ENCODE measurements around the gene RDH13. TPM values are rescaled to one million over a fixed set of nuclear protein-coding genes. Genes with fewer than 3 reads are reported as not detected.

The RDH13 gene
- total and polyA plus RNA-seq, 12 donors, result 21.4 to 72.0 (median 53.2) TPM

DNA sequence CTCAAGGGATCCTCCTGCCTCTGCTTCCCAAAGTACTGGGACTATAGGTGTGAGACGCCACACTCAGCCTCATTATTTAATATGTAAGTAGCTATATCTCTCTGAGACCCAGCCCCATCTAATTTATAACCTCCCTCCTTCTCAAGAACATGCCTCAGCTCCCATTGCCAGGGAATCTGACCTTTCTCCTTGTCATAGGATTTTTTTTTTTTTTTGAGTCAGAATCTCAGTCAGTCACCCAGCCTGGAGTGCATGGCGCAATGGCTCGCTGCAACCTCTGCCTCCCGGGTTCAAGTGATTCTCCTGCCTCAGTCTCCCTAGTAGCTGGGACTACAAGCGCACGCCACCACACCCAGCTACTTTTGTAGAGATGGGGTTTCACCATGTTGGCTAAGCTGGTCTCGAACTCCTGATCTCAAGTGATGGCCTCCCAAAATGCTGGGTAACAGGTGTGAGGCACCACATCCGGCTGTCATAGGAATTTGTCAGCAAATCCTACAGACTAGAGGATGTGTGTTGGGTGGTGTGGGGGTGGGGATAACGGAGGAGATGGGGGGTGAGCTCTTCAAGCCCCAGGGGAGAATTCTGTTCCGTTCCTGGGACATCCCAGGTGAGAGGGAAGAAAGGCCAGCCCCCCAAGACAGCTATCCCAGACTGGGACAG, 7.6 kb upstream of the RDH13 start:
- 83 to 85% methylated on average over 10 of the region's 10 CpGs for WGBS, 2 donors
- intact Hi-C loops (cut with DNase I), result no loop called here
- ATAC-seq (no peak), DNase-seq (no peak)
- H3K36me3 ChIP-seq, result no peaks in the 10 kb centered on the region
- TF ChIP-seq, protein P1, sequence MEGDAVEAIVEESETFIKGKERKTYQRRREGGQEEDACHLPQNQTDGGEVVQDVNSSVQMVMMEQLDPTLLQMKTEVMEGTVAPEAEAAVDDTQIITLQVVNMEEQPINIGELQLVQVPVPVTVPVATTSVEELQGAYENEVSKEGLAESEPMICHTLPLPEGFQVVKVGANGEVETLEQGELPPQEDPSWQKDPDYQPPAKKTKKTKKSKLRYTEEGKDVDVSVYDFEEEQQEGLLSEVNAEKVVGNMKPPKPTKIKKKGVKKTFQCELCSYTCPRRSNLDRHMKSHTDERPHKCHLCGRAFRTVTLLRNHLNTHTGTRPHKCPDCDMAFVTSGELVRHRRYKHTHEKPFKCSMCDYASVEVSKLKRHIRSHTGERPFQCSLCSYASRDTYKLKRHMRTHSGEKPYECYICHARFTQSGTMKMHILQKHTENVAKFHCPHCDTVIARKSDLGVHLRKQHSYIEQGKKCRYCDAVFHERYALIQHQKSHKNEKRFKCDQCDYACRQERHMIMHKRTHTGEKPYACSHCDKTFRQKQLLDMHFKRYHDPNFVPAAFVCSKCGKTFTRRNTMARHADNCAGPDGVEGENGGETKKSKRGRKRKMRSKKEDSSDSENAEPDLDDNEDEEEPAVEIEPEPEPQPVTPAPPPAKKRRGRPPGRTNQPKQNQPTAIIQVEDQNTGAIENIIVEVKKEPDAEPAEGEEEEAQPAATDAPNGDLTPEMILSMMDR (IDR thresholded peaks at IDR 0.05), result no peak
- peaks cover 0 to 5% (median 0%) of the 10 kb centered on the region in 11 donors for H3K9me3 ChIP-seq
- no peak overlapping the region for H3K27ac ChIP-seq
- peaks cover 4 to 79% (median 42%) of the 10 kb centered on the region in 7 donors for H3K27me3 ChIP-seq
- H3K4me3 ChIP-seq, result no peak overlapping the region
- peaks cover 0 to 10% (median 3%) of the 10 kb centered on the region in 9 donors for H3K4me1 ChIP-seq

DNA sequence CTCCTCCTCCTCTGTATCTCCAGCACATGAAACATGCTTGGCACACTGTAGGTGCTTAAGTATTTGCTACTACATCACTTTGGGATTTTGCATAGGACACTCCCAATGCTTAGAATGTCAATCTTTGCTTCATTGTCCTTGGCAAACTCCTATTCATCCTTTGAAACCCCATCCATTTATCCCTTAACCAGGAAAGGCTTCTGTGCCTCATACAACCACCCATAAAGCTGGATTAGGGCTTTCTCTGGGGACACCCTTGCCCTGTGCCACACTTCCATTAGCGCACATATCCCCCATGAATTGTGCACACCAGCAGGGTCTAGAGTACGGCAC, 6.9 kb upstream of the RDH13 start:
- WGBS, 2 donors, result 96% methylated on average over 2 of the region's 2 CpGs

DNA sequence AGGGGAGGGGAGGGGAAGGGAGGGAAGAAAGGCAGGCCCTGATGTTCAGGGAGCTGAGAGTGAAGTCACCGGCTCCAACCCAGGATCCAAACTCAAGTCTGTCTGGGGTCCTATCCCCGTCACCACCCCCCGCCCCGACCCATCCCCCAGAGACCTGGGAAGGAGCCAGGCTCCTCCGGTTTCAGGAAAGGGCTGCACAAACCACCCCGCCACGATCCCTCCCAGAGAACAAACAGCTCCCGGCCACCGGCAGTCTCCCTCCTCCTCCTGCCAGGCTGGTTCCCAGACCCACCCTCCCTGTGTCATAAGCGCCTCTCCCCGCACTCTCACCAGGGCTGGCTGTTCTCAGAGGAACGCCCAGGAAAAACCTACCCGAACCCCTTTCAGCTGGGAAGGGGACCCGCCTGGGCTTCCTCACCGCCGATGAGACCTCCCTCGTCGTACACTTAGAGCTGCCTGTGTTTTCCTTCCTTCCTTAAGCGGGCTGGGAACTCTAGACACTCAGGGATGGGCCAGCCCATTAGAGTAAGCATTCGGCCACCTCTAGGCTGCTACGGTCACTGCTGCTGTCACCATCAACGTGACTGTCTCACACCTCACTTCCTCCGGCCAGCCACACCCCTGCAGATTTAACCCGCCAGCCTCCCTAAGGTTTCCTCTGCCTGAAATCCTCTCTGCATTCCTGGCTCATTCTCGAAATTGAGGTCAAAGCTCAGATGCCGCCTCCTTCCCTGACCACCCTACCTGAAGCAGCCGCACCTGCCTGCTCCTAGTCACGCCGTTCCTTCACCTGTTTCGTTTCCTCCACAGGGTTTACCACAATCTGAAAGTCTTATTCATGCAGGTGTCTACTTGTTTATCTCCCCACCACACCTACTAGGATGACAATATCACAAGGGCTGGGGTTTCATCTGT, 6.3 kb upstream of the RDH13 start:
- 6 to 8% methylated on average over 26 to 30 of the region's 30 CpGs for WGBS, 2 donors
- Histone ChIP-seq H3K27ac (peak overlapping the region in 4 of 10 donors; percentile 31 to 53 (median 38)), H3K4me3 (peak overlapping the region in 5 of 10 donors; percentile 9 to 39 (median 36)), H3K4me1 (peaks cover 0 to 10% (median 3%) of the 10 kb centered on the region in 9 donors), H3K27me3 (peaks cover 0 to 93% (median 39%) of the 10 kb centered on the region in 7 donors), H3K9me3 (peaks cover 0 to 5% (median 0%) of the 10 kb centered on the region in 11 donors), H3K36me3 (no peaks in the 10 kb centered on the region)
- TF ChIP-seq, protein P1 (IDR thresholded peaks at IDR 0.05), result no peak
- intact Hi-C loops (cut with DNase I), result loop anchor here in 1 of 10 donors (10.0 kb wide), 1 partner anchor 46 kb away; the partner anchor contains the start of gene PPP1R12C
- DNase-seq, result peak in 1 of 2 donors; percentile 44
- ATAC-seq, result peak; percentile 57 to 77 (median 70)

More for the DNA sequence above, 6.9 kb upstream of the RDH13 start:
- TF ChIP-seq, protein P1 (IDR thresholded peaks at IDR 0.05), result no peak
- H3K4me3 ChIP-seq, result peak overlapping the region in 1 of 10 donors; percentile 35
- intact Hi-C loops (cut with DNase I), result loop anchor here in 1 of 10 donors (10.0 kb wide), 1 partner anchor 45 kb away; the partner anchor contains the start of gene PPP1R12C
- H3K9me3 ChIP-seq, result peaks cover 0 to 5% (median 0%) of the 10 kb centered on the region in 11 donors
- peak overlapping the region in 3 of 10 donors; percentile 31 to 53 (median 43) for H3K27ac ChIP-seq
- no peak for DNase-seq
- ATAC-seq, result no peak
- H3K4me1 ChIP-seq, result peaks cover 0 to 10% (median 3%) of the 10 kb centered on the region in 9 donors
- peaks cover 0 to 86% (median 41%) of the 10 kb centered on the region in 7 donors for H3K27me3 ChIP-seq
- no peaks in the 10 kb centered on the region for H3K36me3 ChIP-seq

DNA sequence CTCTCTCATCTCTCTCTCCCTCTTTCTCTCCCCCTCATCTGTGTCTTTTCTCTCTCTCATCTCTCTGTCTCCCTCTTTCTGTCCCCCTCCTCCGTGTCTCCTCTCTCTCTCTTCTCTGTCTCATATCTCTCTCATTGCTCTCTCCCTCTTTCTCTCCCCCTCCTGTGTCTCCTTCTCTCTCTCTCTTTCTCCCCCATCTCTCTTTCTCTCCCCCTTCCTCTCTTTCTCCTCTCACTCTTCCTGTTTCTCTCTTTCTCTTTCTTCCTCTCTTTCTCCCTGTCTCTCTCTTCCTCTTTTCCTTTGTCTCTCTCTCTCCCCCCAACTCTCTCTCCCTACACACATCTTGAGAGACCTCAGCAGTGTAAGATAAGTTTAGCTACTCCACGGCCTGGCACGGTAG, 4.9 kb upstream of the RDH13 start:
- Histone ChIP-seq H3K9me3 (peaks cover 0 to 3% (median 0%) of the 10 kb centered on the region in 11 donors), H3K4me1 (peaks cover 0 to 10% (median 3%) of the 10 kb centered on the region in 9 donors), H3K4me3 (no peak overlapping the region), H3K36me3 (no peaks in the 10 kb centered on the region), H3K27ac (no peak overlapping the region), H3K27me3 (peaks cover 0 to 85% (median 38%) of the 10 kb centered on the region in 7 donors)
- ATAC-seq (no peak), DNase-seq (no peak)
- WGBS, 2 donors, result 28 to 32% methylated on average over 3 of the region's 3 CpGs
- intact Hi-C loops (cut with DNase I), result loop anchor here in 1 of 10 donors (10.0 kb wide), 1 partner anchor 47 kb away; the partner anchor contains the start of gene PPP1R12C
- TF ChIP-seq, protein P1 (IDR thresholded peaks at IDR 0.05), result no peak
